Peyer's patch (tissue), 4 donors: Measurements from ENCODE around the gene INSL3. TPM values are rescaled to one million over a fixed set of nuclear protein-coding genes. Genes with fewer than 3 reads are reported as not detected.

Experiments
- DNase-seq, 3 donors: peaks; one replicate each; pipeline ENCODE4 v3.0.0-alpha.2; 2017 to 2019
- H3K27ac ChIP-seq, 4 donors: fragments of 200-600 bp; sonication (generic); one replicate each; pipeline ENCODE4 v1.5.1; 2016 to 2019
- H3K27me3 ChIP-seq, 2 donors: fragments of 200-600 bp; sonication (generic); one replicate each; pipeline ENCODE4 v1.5.1; 2019
- H3K36me3 ChIP-seq, 3 donors: fragments of 200-600 bp; sonication (generic); one replicate each; pipeline ENCODE4 v1.5.1; 2016 to 2019
- H3K4me1 ChIP-seq, 4 donors: fragments of 200-600 bp; sonication (generic); one replicate each; pipeline ENCODE4 v1.5.1; 2016 to 2019
- H3K4me3 ChIP-seq, 4 donors: fragments of 200-600 bp; sonication (generic); 1 replicate in 3 of 4; 2 replicates in 1 of 4; pipeline ENCODE4 v1.5.1; 2016 to 2019; ENCODE audit warnings: mild to moderate bottlenecking in 1 of 4
- H3K9me3 ChIP-seq, 4 donors: fragments of 200-600 bp; sonication (generic); one replicate each; pipeline ENCODE4 v1.5.1; 2016 to 2019; ENCODE audit warnings: mild to moderate bottlenecking in 1 of 4
- POLR2A ChIP-seq, 2 donors: fragments of 450-650 bp; IDR thresholded peaks; one replicate each; pipeline ENCODE4 v1.5.1; 2017; ENCODE audit warnings: antibody characterized with exemption in 2 of 2, mild to moderate bottlenecking in 2 of 2, moderate library complexity in 2 of 2
- total RNA-seq, 4 donors: library from RNA; depleted of rRNA; stranded (reverse); fragments of >200 nt; gene quantifications; one replicate each; pipeline ENCODE4 v1.1.0, GENCODE V29; 2016
- TF ChIP-seq, protein P1 (sequence below), 6 experiments: fragments of 450-650 bp in 4 of 6; fragments of 200-600 bp in 2 of 6; sonication (generic) in 1 of 6; IDR thresholded peaks; one replicate each; pipeline ENCODE4 v1.5.1; 2017 to 2019; ENCODE audit warnings: antibody characterized with exemption in 6 of 6, mild to moderate bottlenecking in 3 of 6, moderate library complexity in 1 of 6

The INSL3 gene
- total RNA-seq, 4 donors from 2014 or later, result not detected

GRCh38 chr19:17836530-17836929, 15.2 kb upstream of the INSL3 start:
- no peak overlapping the region for H3K4me3 ChIP-seq
- peaks cover 0 to 5% (median 0%) of the 10 kb centered on the region in 3 donors for H3K36me3 ChIP-seq
- no peak overlapping the region for H3K27ac ChIP-seq
- no peaks in the 10 kb centered on the region for H3K9me3 ChIP-seq
- peaks cover 0 to 3% (median 0%) of the 10 kb centered on the region in 4 donors for H3K4me1 ChIP-seq
- H3K27me3 ChIP-seq, result no peaks in the 10 kb centered on the region
- no peak for DNase-seq
- TF ChIP-seq POLR2A (IDR thresholded peaks at IDR 0.05), result no peak
- TF ChIP-seq, protein P1, sequence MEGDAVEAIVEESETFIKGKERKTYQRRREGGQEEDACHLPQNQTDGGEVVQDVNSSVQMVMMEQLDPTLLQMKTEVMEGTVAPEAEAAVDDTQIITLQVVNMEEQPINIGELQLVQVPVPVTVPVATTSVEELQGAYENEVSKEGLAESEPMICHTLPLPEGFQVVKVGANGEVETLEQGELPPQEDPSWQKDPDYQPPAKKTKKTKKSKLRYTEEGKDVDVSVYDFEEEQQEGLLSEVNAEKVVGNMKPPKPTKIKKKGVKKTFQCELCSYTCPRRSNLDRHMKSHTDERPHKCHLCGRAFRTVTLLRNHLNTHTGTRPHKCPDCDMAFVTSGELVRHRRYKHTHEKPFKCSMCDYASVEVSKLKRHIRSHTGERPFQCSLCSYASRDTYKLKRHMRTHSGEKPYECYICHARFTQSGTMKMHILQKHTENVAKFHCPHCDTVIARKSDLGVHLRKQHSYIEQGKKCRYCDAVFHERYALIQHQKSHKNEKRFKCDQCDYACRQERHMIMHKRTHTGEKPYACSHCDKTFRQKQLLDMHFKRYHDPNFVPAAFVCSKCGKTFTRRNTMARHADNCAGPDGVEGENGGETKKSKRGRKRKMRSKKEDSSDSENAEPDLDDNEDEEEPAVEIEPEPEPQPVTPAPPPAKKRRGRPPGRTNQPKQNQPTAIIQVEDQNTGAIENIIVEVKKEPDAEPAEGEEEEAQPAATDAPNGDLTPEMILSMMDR (IDR thresholded peaks at IDR 0.05), result no peak

DNA sequence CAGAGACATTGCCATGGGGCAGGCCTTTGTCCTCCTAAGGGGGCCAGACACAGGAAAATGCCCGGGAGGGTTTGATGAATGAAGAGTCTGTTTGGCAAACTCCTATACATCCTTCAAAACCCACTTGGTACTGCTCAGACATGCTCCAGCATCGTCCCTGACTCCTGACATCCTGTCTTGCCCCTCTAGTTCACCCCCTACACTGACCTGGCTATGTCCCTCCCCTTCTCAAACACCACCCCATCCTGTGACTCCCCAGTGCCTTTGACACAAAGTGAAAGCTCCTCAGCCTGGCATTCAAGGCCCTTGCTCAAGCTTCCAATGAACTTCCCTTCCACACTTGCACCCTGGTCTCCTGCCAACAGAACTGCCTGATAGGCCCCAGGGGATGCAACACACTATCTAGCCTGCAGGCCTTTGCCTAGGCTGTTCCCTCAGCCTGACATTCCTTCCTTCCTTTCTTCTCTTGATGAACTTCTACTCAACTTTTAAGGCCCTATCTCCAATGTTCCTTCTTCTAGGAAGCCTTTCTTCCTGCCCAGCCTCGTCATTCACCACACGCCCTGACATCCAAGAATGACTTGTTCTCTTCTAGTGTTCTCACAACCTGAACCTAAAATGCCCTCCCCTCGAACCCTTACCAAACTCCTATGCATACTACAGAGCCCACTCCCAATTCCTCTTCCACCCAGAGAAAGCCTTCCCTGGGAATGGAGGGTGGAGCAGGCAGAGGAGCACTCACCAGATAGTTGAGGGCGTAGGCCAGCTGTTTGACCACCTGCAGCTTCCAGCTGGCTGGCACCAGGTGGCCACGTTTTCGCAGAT, 14.1 kb upstream of the INSL3 start:
- TF ChIP-seq, protein P1 (IDR thresholded peaks at IDR 0.05), result no peak
- no peak for TF ChIP-seq POLR2A (IDR thresholded peaks at IDR 0.05)
- Histone ChIP-seq H3K36me3 (peaks cover 0 to 5% (median 0%) of the 10 kb centered on the region in 3 donors), H3K27me3 (no peaks in the 10 kb centered on the region), H3K4me3 (no peak overlapping the region), H3K4me1 (peaks cover 0 to 7% (median 0%) of the 10 kb centered on the region in 4 donors), H3K9me3 (no peaks in the 10 kb centered on the region), H3K27ac (no peak overlapping the region)
- no peak for DNase-seq

- no peak for DNase-seq
- no peak for TF ChIP-seq POLR2A (IDR thresholded peaks at IDR 0.05)
- TF ChIP-seq, protein P1 (IDR thresholded peaks at IDR 0.05), result no peak
- no peak overlapping the region for H3K4me3 ChIP-seq
- H3K27ac ChIP-seq, result no peak overlapping the region
- H3K36me3 ChIP-seq, result peaks cover 0 to 5% (median 0%) of the 10 kb centered on the region in 3 donors
- no peaks in the 10 kb centered on the region for H3K27me3 ChIP-seq
- no peaks in the 10 kb centered on the region for H3K9me3 ChIP-seq
- H3K4me1 ChIP-seq, result peaks cover 0 to 12% (median 0%) of the 10 kb centered on the region in 4 donors
Observed at GRCh38 chr19:17834350-17835181, 13.2 kb upstream of the INSL3 start.

DNA sequence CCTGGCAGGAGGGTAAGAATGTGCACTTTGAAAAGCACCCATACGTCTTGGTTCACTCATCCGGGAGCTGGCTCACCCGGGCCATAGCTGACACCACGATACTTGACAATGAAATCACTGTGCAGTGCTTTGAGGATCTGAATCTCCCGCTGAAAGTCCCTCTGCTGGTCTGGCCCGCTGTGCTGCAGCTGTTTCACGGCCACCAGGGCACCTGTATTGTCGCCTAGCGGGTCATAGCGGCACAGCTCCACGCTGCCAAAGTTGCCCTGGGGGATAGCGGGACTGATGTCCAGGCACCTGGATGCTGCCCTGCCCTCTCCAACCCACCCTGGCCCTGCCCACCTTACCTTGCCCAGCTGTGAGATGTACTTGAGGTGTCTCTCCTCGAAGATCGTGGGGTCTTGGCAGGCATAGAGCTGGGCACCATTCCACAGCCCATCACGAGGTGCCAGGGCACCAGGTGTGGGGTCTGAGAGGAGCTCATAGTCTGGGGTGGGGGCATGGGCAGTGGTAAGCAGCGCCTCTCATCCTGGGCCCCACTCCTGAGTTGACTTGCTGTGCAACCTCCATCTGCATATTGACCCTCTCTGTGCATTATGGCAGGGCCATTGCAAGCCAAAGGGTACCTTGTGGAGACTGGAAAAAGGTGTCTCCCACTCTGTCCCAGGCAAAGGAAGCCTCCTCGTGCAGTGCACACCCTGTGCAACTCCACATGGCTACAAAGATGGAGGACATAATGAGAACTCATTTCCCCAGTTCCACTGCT, 11.3 kb upstream of the INSL3 start:
- Histone ChIP-seq H3K27ac (no peak overlapping the region), H3K9me3 (no peaks in the 10 kb centered on the region), H3K27me3 (no peaks in the 10 kb centered on the region), H3K4me3 (no peak overlapping the region), H3K36me3 (no peaks in the 10 kb centered on the region), H3K4me1 (peaks cover 0 to 12% (median 0%) of the 10 kb centered on the region in 4 donors)
- no peak for TF ChIP-seq POLR2A (IDR thresholded peaks at IDR 0.05)
- TF ChIP-seq, protein P1 (IDR thresholded peaks at IDR 0.05), result no peak
- no peak for DNase-seq

GRCh38 chr19:17831419-17831888, 10.1 kb upstream of the INSL3 start:
- H3K36me3 ChIP-seq, result no peaks in the 10 kb centered on the region
- H3K9me3 ChIP-seq, result no peaks in the 10 kb centered on the region
- DNase-seq, result no peak
- no peak for TF ChIP-seq POLR2A (IDR thresholded peaks at IDR 0.05)
- TF ChIP-seq, protein P1 (IDR thresholded peaks at IDR 0.05), result no peak
- no peak overlapping the region for H3K27ac ChIP-seq
- peak overlapping the region in 2 of 4 donors; percentile 14 to 28 for H3K4me3 ChIP-seq
- H3K4me1 ChIP-seq, result peaks cover 0 to 12% (median 0%) of the 10 kb centered on the region in 4 donors
- no peaks in the 10 kb centered on the region for H3K27me3 ChIP-seq
